HG03457 (cell line): ENCODE data around the gene FRG2C.
"Not testable (repeated sequence)": the region's sequence is repeated elsewhere in the genome, so short reads cannot be mapped to it uniquely, and the experiment has no call there.

Experiments used
- ATAC-seq: cut with Tn5 transposase; IDR thresholded peaks from one replicate; pipeline ENCODE4 v1.9.1; 2021; ENCODE audit warnings: moderate number of reproducible peaks; ENCODE audit not compliant: unreplicated experiment

Gene FRG2C

GRCh38 chr3:75664028-75664427, at the start of gene FRG2C:
TSS of gene FRG2C (plus strand) at chr3:75664328. CDS start at chr3:75664380, 52 bp downstream.
- ATAC-seq: not testable (repeated sequence)

GRCh38 chr3:75618666-75619305, 45.3 kb upstream of the FRG2C start:
- not testable (repeated sequence) for ATAC-seq

GRCh38 chr3:75619481-75620031, 44.6 kb upstream of the FRG2C start:
- ATAC-seq: not testable (repeated sequence)

GRCh38 chr3:75621772-75622171, 42.4 kb upstream of the FRG2C start:
- not testable (repeated sequence) for ATAC-seq

- not testable (repeated sequence) for ATAC-seq
These were observed 40.5 kb upstream of the FRG2C start for GRCh38 chr3:75623656-75624055.

GRCh38 chr3:75630887-75631535, 33.1 kb upstream of the FRG2C start:
- ATAC-seq: not testable (repeated sequence)

GRCh38 chr3:75631541-75631940, 32.6 kb upstream of the FRG2C start:
- ATAC-seq: no peak

GRCh38 chr3:75638947-75639346, 25.2 kb upstream of the FRG2C start:
- not testable (repeated sequence) for ATAC-seq

- not testable (repeated sequence) for ATAC-seq
These were observed 23.0 kb upstream of the FRG2C start for GRCh38 chr3:75641107-75641517.

- ATAC-seq: not testable (repeated sequence)
These were observed 20.9 kb upstream of the FRG2C start for GRCh38 chr3:75643031-75643800.

- ATAC-seq: not testable (repeated sequence)
These were observed 18.6 kb upstream of the FRG2C start for GRCh38 chr3:75645548-75645947.

- no peak for ATAC-seq
These were observed 13.9 kb upstream of the FRG2C start for GRCh38 chr3:75650191-75650590.

GRCh38 chr3:75655101-75655904, 8.8 kb upstream of the FRG2C start:
- not testable (repeated sequence) for ATAC-seq

GRCh38 chr3:75655956-75656355, 8.2 kb upstream of the FRG2C start:
- not testable (repeated sequence) for ATAC-seq

GRCh38 chr3:75658411-75659107, 5.6 kb upstream of the FRG2C start:
- ATAC-seq: not testable (repeated sequence)

- ATAC-seq: not testable (repeated sequence)
These were observed 5.1 kb upstream of the FRG2C start for GRCh38 chr3:75659108-75659433.

GRCh38 chr3:75665626-75666025, 1.5 kb downstream of the FRG2C start:
- ATAC-seq: not testable (repeated sequence)

GRCh38 chr3:75667757-75668701, 3.9 kb downstream of the FRG2C start:
- ATAC-seq: not testable (repeated sequence)
